ENCODE data around the gene FGB. TPM values are rescaled to one million over a fixed set of nuclear protein-coding genes. Genes with fewer than 3 reads are reported as not detected.

Gene FGB
- total and polyA plus RNA-seq, 2 of the 13 experiments (the other 11 are each of a cell fraction or from before 2014, with no cell fraction given), result 226 to 784 TPM

DNA sequence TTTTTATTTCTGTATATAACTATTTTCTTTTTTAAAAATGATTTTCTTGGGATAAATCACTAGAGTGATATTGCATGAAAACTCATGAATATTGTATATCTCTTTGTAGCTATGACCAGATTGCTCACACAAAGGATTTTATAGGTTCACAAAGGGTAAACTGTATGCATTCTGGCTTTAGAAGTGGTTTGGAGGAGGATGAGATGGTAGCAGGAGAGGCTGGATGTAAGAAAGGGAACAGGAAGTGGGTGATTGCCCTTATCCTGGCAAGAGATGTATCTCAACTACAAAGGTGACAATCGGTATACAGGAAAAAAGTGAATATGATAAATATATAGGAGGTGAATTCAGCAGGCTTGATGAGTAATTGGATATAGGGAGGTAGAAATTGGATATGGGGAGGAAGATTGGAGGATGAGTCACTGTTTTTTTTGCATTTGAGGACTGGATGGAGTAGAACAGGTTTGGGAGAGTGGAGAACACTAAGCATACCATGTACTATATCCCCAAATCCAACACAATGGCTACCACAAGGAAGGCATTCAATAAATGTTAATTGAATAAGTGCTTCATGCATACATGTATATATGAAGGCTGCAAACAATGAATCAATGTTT lies 39.7 kb downstream of the FGB start (continued):
- no peak for TF ChIP-seq ZBED4 (CRISPR knock-in tag; IDR thresholded peaks at IDR 0.05; ENCODE audit: borderline replicate concordance)
- no peak for TF ChIP-seq MAX (IDR thresholded peaks at IDR 0.05)
- 0 out of 2 replicates have a peak, but pooled peaks have one; percentile 20 for TF ChIP-seq ARID2 (CRISPR knock-in tag; IDR thresholded peaks at IDR 0.05; ENCODE audit: borderline replicate concordance)
- TF ChIP-seq SRF (IDR thresholded peaks at IDR 0.05; ENCODE audit: low read depth, low read length), result no peak
- TF ChIP-seq ZNF574 (CRISPR knock-in tag; IDR thresholded peaks at IDR 0.05), result no peak
- TF ChIP-seq, protein P1, sequence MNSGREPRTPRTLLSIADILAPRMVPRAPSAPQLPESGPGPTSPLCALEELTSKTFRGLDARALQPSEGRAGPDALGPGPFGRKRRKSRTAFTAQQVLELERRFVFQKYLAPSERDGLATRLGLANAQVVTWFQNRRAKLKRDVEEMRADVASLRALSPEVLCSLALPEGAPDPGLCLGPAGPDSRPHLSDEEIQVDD (CRISPR knock-in tag; IDR thresholded peaks at IDR 0.05; ENCODE audit: borderline replicate concordance), result no peak
- TF ChIP-seq TP53 (CRISPR knock-in tag; conservative IDR thresholded peaks at IDR 0.05), result no peak
- no peak for TF ChIP-seq ZNF558 (CRISPR knock-in tag; IDR thresholded peaks at IDR 0.05; ENCODE audit: borderline replicate concordance)
- TF ChIP-seq TRIM22 (IDR thresholded peaks at IDR 0.05), result no peak
- TF ChIP-seq, protein P2, sequence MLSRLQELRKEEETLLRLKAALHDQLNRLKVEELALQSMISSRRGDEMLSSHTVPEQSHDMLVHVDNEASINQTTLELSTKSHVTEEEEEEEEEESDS (CRISPR knock-in tag; IDR thresholded peaks at IDR 0.05; ENCODE audit: borderline replicate concordance), result no peak
- no peak for TF ChIP-seq KAT2B (IDR thresholded peaks at IDR 0.05; ENCODE audit: borderline replicate concordance, low read depth, low read length)
- TF ChIP-seq MATR3 (CRISPR knock-in tag; IDR thresholded peaks at IDR 0.05), result no peak
- TF ChIP-seq SKIL (CRISPR knock-in tag; IDR thresholded peaks at IDR 0.05; ENCODE audit: borderline replicate concordance), result no peak
- no peak for TF ChIP-seq ZNF280B (CRISPR knock-in tag; IDR thresholded peaks at IDR 0.05; ENCODE audit: borderline replicate concordance)
- TF ChIP-seq TMF1 (CRISPR knock-in tag; IDR thresholded peaks at IDR 0.05; ENCODE audit: low read depth), result no peak
- no peak for TF ChIP-seq ZNF747 (CRISPR knock-in tag; IDR thresholded peaks at IDR 0.05; ENCODE audit: borderline replicate concordance)
